ENCODE measurements around the gene TTF2. TPM values are rescaled to one million over a fixed set of nuclear protein-coding genes. Genes with fewer than 3 reads are reported as not detected.

Gene TTF2
- total RNA-seq, 1 donor from 2014 or later: 40.6 TPM

DNA sequence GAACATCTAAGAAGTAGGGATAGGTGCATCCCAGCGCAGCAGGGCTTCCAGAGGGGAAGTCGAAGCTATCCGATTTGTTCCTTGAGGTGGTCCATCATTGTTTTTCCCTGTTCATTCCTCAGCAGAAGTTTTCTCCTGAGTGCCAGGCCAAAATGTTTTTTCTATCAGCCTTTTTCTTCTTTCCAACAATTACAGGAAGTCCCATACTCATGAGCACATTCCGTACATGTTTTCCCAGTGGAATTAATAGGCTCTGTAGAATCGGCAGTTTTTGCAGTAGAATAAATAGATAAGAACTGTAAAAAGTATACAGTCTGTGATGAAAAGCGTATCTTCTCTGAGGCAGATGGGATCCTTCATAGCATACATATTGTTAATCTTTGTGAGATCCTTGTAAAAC lies 33.8 kb upstream of the TTF2 start:
- no peak for DNase-seq (ENCODE audit: low spot score in 2 of 2, unreplicated experiment in 2 of 2)
- H3K27me3 Mint-ChIP-seq (ENCODE audit: low read depth): no peaks in the 10 kb centered on the region

DNA sequence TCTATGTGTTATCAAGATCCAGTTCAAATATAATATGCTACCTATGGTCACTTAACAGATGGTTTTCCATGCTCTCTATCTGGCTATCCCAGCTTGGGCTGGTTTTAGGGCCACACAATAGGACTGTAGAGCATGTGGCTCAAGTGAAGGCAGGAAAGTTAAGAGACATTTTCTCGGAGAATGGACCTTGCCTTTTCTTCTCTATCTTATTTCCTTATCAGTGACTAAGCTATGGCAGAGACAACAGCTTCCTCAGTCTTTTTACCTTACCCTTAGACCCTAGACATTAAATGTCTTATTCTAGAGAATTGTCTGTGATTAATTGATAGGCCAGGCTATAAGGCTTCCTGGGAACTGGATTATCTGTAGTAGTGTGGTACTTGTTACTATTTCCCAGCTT lies 30.4 kb upstream of the TTF2 start:
- Mint-ChIP-seq H3K27me3 (ENCODE audit: low read depth) (no peaks in the 10 kb centered on the region), H3K4me1 (peaks cover 23% of the 10 kb centered on the region), H3K4me3 (no peak overlapping the region), H3K9me3 (no peaks in the 10 kb centered on the region), H3K27ac (no peak overlapping the region), H3K36me3 (peaks cover 5% of the 10 kb centered on the region)
- TF ChIP-seq, protein P1, sequence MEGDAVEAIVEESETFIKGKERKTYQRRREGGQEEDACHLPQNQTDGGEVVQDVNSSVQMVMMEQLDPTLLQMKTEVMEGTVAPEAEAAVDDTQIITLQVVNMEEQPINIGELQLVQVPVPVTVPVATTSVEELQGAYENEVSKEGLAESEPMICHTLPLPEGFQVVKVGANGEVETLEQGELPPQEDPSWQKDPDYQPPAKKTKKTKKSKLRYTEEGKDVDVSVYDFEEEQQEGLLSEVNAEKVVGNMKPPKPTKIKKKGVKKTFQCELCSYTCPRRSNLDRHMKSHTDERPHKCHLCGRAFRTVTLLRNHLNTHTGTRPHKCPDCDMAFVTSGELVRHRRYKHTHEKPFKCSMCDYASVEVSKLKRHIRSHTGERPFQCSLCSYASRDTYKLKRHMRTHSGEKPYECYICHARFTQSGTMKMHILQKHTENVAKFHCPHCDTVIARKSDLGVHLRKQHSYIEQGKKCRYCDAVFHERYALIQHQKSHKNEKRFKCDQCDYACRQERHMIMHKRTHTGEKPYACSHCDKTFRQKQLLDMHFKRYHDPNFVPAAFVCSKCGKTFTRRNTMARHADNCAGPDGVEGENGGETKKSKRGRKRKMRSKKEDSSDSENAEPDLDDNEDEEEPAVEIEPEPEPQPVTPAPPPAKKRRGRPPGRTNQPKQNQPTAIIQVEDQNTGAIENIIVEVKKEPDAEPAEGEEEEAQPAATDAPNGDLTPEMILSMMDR (IDR thresholded peaks at IDR 0.05; ENCODE audit: unreplicated experiment): no peak
- no peak for DNase-seq (ENCODE audit: low spot score in 2 of 2, unreplicated experiment in 2 of 2)

More for the DNA sequence above, 33.8 kb upstream of the TTF2 start:
- Mint-ChIP-seq H3K4me1 (peaks cover 4% of the 10 kb centered on the region), H3K4me3 (no peak overlapping the region), H3K36me3 (peaks cover 5% of the 10 kb centered on the region), H3K27ac (peak overlapping the region; percentile 67), H3K9me3 (no peaks in the 10 kb centered on the region)
- TF ChIP-seq, protein P1 (IDR thresholded peaks at IDR 0.05; ENCODE audit: unreplicated experiment): no peak

DNA sequence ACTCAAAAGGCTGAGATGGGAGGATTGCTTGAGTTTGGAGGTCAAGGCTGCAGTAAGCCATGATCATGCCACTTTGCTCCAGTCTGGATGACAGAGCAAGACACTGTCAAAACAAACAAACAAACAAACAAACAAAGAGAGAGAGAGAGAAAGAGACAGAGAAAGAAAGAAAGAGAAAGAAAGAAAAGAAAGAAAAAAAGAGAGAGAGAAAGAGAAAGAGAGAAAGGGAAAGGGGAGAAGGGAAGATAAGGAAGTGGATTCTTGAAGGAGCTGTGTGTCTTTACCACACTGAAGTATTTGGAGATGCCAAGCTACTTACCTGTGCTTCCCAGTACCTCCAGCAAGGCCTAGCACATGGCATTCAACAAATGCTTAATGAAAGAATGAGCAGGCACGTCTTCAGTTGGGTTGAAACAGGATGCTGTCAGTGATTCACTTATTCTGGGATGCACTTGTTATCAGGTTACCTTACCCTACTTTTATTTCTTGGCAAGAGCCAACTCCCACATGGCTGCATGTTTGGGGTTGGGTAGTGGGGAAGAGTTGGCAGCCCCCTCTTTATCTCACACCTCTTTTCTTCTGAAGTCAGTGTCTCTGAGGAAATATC lies 29.8 kb upstream of the TTF2 start:
- no peak for DNase-seq (ENCODE audit: low spot score in 2 of 2, unreplicated experiment in 2 of 2)
- peaks cover 23% of the 10 kb centered on the region for H3K4me1 Mint-ChIP-seq
- H3K9me3 Mint-ChIP-seq: no peaks in the 10 kb centered on the region
- peaks cover 3% of the 10 kb centered on the region for H3K36me3 Mint-ChIP-seq
- no peak overlapping the region for H3K4me3 Mint-ChIP-seq
- no peaks in the 10 kb centered on the region for H3K27me3 Mint-ChIP-seq (ENCODE audit: low read depth)
- no peak overlapping the region for H3K27ac Mint-ChIP-seq
- TF ChIP-seq, protein P1 (IDR thresholded peaks at IDR 0.05; ENCODE audit: unreplicated experiment): no peak

DNA sequence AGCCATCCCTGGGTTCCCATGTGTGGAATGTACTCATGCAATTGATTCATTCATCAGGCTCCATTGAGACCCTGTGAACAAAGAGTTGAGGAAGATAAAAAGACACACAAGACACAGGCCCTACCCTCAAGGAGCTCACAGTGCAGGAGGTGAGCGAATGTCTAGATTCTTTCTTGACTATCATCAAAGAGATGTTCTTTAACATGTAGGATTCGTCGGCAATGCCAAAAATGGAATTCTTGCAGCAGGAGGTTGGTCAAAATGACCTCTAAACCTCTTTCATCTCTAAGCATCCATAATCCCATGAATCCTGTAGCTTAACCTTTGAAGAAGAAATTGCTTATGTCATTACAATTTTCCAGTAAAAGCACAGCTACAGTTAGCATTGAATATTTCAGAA lies 27.9 kb upstream of the TTF2 start:
- no peak for DNase-seq (ENCODE audit: low spot score in 2 of 2, unreplicated experiment in 2 of 2)
- no peaks in the 10 kb centered on the region for H3K9me3 Mint-ChIP-seq

DNA sequence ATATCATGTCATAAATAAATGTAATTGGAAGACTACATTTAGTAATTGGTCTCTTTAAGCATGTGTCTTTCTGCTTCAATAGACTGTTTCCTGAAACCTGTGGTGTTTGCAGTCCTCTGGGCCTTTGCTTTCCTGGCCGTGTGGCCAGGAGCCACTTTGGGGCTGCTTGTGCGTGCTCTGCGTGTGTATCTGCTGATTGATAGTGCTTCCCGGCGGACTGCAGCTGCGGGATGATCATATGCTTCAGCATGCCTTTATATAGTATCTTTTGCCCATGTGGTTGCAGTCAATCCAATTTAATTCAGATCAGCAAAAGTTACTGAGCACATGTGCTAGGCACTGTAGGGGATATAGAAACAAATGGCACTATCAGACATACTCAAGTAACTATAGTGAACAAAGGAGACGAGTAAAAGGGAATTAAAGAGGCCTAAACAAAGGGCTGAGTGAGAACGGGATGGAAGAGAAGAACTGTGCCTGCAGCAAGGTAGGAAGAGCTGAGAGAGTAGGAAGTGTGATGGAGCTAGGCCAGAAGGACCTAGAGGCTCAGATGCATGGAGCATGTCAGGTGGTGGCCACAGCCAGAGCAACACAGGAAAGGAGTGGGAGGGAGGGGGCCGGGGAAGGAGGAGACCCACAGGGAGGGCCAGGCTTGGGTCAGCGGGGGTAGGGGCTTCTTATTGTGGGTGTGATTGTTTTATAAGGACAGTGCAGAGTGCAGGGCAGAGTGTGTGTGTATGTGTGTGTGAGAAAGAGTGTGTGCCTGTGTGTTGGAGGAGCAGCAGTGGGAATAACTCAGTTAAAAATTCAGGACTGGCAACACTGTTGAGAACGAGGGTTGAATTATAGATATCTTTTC lies 27.2 kb upstream of the TTF2 start:
- TF ChIP-seq, protein P1 (IDR thresholded peaks at IDR 0.05; ENCODE audit: unreplicated experiment): no peak
- H3K4me3 Mint-ChIP-seq: no peak overlapping the region
- H3K27ac Mint-ChIP-seq: peak overlapping the region; percentile 65
- DNase-seq (ENCODE audit: low spot score in 2 of 2, unreplicated experiment in 2 of 2): no peak
- peaks cover 31% of the 10 kb centered on the region for H3K4me1 Mint-ChIP-seq
- no peaks in the 10 kb centered on the region for H3K27me3 Mint-ChIP-seq (ENCODE audit: low read depth)
- H3K9me3 Mint-ChIP-seq: no peaks in the 10 kb centered on the region
- H3K36me3 Mint-ChIP-seq: peaks cover 2% of the 10 kb centered on the region

More for the DNA sequence above, 27.9 kb upstream of the TTF2 start:
- Mint-ChIP-seq H3K4me3 (no peak overlapping the region), H3K4me1 (peaks cover 31% of the 10 kb centered on the region), H3K36me3 (peaks cover 2% of the 10 kb centered on the region), H3K27ac (peak overlapping the region; percentile 67), H3K27me3 (ENCODE audit: low read depth) (no peaks in the 10 kb centered on the region)
- TF ChIP-seq, protein P1 (IDR thresholded peaks at IDR 0.05; ENCODE audit: unreplicated experiment): no peak
